OCI-LY1 (cell line): ENCODE data around the gene ATP8B3.

Experiments used
- EZH2 ChIP-seq: fragments of 200-600 bp; sonication (generic), shearing (Covaris generic); IDR thresholded peaks from 2 replicates; pipeline ENCODE4 v1.8.0; 2017; ENCODE audit warnings: borderline replicate concordance, mixed run types, mild to moderate bottlenecking, antibody characterized with exemption, low read length, moderate library complexity, mixed read lengths
- TF ChIP-seq, protein P1 (sequence below): fragments of 200-600 bp; sonication (generic), shearing (Covaris generic); IDR thresholded peaks from 2 replicates; pipeline ENCODE4 v1.5.1; 2017; ENCODE audit warnings: mild to moderate bottlenecking, antibody characterized with exemption, low read length, moderate library complexity, mixed read lengths

DNA sequence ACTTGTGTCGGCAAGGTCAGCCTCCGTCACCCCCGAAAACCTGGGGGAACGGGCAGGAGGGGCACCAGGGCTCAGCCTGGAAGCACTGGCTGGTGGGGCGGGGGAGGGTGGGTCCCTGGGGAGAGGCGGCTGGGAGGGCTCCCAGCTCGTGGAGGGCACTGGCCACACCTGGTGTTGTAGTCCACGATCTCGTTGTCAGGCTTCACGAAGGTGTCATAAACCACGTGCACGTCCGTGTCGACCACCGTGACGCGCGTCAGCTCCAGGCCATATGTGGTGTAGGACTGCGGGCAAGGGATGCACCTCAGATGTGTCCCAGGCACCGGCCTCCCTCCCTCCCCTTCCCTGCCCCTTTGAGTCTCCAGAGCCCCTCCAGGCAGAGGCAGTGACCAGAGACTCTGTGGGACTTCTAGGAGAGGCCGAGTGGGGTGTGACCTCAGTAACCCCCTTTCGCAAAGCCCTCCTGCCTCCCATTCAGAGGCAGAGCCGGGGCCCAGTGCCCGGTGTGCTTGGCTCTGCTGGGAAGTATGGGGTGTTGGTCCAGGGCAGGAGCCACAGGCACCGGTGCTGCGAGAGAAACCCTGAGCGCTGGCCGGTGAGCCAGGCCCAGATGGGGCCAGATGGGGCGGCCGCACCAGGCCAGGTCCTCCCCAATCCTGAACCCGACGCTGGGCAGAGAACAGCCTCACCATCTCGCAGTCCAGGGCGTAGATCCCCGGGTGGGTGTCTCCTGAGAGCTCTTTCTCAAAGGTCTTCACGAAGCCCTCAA, 4.6 kb upstream of the ATP8B3 start:
- TF ChIP-seq, protein P1, sequence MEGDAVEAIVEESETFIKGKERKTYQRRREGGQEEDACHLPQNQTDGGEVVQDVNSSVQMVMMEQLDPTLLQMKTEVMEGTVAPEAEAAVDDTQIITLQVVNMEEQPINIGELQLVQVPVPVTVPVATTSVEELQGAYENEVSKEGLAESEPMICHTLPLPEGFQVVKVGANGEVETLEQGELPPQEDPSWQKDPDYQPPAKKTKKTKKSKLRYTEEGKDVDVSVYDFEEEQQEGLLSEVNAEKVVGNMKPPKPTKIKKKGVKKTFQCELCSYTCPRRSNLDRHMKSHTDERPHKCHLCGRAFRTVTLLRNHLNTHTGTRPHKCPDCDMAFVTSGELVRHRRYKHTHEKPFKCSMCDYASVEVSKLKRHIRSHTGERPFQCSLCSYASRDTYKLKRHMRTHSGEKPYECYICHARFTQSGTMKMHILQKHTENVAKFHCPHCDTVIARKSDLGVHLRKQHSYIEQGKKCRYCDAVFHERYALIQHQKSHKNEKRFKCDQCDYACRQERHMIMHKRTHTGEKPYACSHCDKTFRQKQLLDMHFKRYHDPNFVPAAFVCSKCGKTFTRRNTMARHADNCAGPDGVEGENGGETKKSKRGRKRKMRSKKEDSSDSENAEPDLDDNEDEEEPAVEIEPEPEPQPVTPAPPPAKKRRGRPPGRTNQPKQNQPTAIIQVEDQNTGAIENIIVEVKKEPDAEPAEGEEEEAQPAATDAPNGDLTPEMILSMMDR: no peak
- no peak for TF ChIP-seq EZH2
